SK-N-MC (cell line): ENCODE data around the gene ST8SIA5.

Experiments
- DNase-seq: peaks from one replicate; pipeline ENCODE4 v3.0.0-alpha.2; 2011; ENCODE audit warnings: low read depth, low spot score
- H3K27ac ChIP-seq: fragments of 200-600 bp; sonication (generic); 2 replicates; pipeline ENCODE4 v1.5.1; 2016; ENCODE audit warnings: mixed run types
- H3K36me3 ChIP-seq: fragments of 200-600 bp; sonication (generic); 2 replicates; pipeline ENCODE4 v1.6.1; 2017; ENCODE audit warnings: antibody characterized with exemption, low read length, mixed read lengths; ENCODE audit not compliant: insufficient read depth
- H3K4me3 ChIP-seq: fragments of 200-600 bp; sonication (generic); 2 replicates; pipeline ENCODE4 v1.5.1; 2016
- H3K9ac ChIP-seq: fragments of 200-600 bp; sonication (generic); 2 replicates; pipeline ENCODE4 v1.8.0; 2017; ENCODE audit warnings: mixed run types, mixed read lengths; ENCODE audit not compliant: insufficient read length
- H3K9me3 ChIP-seq: fragments of 200-600 bp; sonication (generic); 2 replicates; pipeline ENCODE4 v1.6.1; 2017; ENCODE audit warnings: low read depth, mild to moderate bottlenecking, antibody characterized with exemption, low read length, moderate library complexity, mixed read lengths
- EZH2 ChIP-seq: fragments of 200-600 bp; sonication (generic); IDR thresholded peaks from one replicate; pipeline ENCODE4 v1.6.1; 2017; ENCODE audit warnings: antibody characterized with exemption
- FOXP2 ChIP-seq: optimal IDR thresholded peaks from 2 replicates; pipeline ENCODE3; 2011; ENCODE audit warnings: mild to moderate bottlenecking, moderate library complexity; ENCODE audit not compliant: insufficient read depth; ENCODE audit errors: extremely low read length, control extremely low read depth
- POLR2AphosphoS5 ChIP-seq: IDR thresholded peaks from 2 replicates; pipeline ENCODE4 v1.6.1; 2012; ENCODE audit warnings: mild to moderate bottlenecking, low read depth, low read length, borderline replicate concordance

Gene ST8SIA5

DNA sequence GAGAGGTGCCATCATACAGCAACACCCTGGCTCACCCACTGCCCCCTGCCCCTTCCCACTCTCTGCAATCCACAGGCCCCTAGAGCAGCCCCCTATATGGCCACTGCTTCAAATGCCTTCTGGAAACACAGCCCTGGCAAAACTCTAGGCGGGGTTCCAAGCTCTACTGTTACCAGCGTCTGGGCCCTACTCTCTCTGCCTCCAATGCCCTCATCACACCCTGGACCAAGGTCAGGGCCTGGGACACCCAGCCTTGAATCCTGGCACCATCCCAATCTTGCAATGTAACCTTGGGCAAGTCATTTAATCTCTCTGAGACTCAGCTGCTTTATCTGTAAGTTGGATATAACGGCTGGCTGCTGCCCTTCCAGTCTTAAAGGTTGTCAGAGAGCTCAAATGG lies 60.6 kb downstream of the ST8SIA5 start:
- Histone ChIP-seq H3K36me3 (no peaks in the 10 kb centered on the region), H3K9ac (no peak overlapping the region), H3K27ac (no peak overlapping the region), H3K9me3 (no peaks in the 10 kb centered on the region), H3K4me3 (no peak overlapping the region)
- no peak for TF ChIP-seq POLR2AphosphoS5
- no peak for TF ChIP-seq FOXP2
- TF ChIP-seq EZH2, result no peak
- no peak for DNase-seq

DNA sequence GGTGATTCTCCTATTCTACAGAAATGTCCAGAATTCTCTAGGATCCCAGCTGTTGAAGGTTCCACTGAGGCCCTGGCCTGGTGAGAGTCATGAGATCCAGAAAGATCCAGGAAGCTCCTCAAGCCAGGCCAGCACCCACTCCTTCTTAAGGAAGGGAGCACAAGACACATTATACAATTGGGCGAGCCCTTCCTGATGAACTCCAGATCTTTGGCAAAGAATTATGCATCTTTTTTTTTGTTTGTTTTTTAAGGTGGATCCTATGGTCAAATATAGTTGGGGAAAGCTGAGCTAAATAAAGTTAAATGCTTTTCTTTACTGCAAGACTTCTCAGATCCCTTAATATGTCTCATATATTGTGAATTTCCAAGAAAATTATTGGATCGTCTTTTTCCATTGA lies 62.9 kb downstream of the ST8SIA5 start:
- Histone ChIP-seq H3K4me3 (no peak overlapping the region), H3K9me3 (no peaks in the 10 kb centered on the region), H3K27ac (no peak overlapping the region), H3K9ac (no peak overlapping the region), H3K36me3 (no peaks in the 10 kb centered on the region)
- TF ChIP-seq FOXP2 (no peak), POLR2AphosphoS5 (no peak), EZH2 (no peak)
- no peak for DNase-seq

DNA sequence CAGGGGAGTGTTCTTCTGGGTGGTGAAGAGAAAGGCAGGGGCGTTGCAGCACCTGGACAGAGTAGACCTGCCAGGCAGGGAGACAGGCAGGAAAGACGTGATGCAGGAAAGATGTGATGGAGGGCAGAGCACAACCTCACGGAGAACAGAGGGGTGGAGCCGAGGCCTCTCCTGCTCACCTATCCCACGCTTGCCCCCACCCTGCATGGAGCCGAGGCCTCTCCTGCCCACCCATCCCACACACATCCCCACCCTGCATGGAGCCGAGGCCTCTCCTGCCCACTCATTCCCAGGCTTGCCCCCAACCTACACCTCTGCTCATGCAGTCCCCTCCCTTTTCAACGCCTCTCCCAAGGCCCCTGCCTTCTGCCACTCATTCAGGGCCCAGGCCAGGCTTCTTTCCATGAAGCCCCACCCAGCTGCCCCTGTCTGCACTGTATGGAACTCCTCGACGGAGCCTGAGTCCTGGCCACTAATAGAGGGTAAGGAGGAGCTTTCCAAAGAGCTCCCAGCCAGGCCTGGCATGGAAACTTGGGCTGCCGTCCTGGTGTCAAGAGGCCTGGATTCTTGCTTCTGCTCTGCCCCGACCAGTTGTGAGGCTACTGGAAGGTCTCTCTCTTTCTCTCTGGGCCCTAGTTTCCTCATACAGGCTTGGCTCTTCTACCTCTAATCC lies 67.9 kb downstream of the ST8SIA5 start:
- no peak for DNase-seq

DNA sequence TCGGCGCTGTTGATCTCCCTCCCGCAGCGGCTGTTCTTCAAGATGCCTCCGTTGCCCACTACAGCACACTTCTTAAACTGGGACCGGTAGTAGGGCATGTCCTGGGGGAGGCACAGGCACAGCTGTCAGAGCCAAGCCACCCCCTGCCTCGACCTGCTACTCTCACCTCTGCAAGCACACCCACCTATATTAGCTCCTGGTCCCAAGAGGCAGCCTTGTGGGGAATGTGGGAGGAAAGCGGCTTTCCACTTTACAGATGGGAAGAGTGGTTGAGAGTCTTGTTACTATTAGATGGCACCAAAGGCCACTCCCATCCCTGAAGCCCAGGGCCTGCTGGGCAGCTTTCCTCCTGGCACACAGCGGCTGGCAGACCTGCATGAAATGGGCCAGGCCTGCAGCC lies 70.7 kb downstream of the ST8SIA5 start:
- TF ChIP-seq POLR2AphosphoS5, result no peak
- no peak for TF ChIP-seq FOXP2
- no peak for TF ChIP-seq EZH2

More for the DNA sequence above, 67.9 kb downstream of the ST8SIA5 start:
- Histone ChIP-seq H3K36me3 (no peaks in the 10 kb centered on the region), H3K9ac (no peak overlapping the region), H3K27ac (no peak overlapping the region), H3K4me3 (no peak overlapping the region), H3K9me3 (no peaks in the 10 kb centered on the region)
- TF ChIP-seq POLR2AphosphoS5 (no peak), FOXP2 (no peak), EZH2 (no peak)

DNA sequence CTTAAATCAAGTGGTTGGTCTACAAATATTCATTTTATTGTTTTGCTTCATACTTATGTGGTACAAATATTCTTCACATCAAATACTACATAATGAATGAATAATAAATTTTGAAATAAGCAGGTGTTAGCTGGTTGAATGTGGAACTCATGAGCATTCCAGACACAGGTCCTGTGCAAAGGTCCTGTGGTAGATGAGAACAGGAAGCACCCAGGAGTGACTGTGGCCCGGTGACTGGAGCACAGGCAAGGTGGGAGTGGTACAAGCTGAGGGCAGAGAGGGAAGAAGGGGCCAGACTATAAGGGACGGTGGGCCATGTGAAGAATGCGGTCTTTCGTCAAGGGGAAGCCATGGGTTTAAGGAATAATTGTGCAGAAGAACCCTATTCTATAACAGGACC lies 73.6 kb downstream of the ST8SIA5 start:
- TF ChIP-seq POLR2AphosphoS5 (no peak), EZH2 (no peak), FOXP2 (no peak)

More for the DNA sequence above, 70.7 kb downstream of the ST8SIA5 start:
- Histone ChIP-seq H3K36me3 (no peaks in the 10 kb centered on the region), H3K9ac (no peak overlapping the region), H3K4me3 (no peak overlapping the region), H3K27ac (no peak overlapping the region), H3K9me3 (no peaks in the 10 kb centered on the region)
- DNase-seq, result no peak

DNA sequence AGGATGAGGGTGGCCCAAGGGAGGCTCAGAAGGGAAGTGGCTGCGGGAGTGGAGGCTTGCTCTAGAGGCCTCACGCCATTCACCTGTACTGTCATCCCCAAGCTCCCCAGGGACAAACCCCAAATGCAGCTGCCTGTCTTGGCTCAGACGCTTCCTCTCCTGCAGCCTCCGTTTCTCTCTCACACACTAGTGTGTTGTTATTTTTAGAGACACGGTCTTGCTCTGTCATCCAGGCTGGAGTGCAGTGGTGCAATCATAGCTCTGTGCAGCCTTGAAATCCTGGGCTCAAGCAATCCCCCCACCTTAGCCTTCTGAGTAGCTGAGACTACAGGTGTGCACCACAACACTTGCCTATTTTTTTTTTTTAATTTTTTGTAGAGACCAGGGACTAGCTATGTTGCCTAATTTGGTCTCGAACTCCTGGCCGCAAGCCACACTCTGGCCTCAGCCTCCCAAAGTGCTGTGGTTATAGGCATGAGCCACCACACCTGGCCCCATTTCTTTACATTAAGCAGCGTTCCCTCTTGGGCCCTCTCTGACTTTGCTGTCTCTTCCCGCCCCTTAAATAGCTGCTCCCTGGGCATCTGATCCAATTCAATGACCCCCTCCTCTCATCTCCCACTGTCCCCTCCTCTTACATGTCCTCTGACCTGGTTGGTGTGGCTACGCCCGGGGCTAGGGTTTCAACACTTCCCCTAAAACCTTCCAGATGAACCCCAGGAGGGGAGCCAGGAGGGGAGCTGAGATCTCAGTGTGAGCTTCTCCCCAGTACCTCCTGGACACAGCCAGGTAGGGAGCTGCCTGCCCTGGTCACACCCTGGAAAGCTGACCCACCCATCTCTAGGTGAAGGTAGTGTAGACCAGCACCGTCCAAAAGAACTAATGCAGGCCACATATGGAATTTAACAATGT lies 75.8 kb downstream of the ST8SIA5 start:
- TF ChIP-seq EZH2, result no peak
- no peak for TF ChIP-seq FOXP2
- TF ChIP-seq POLR2AphosphoS5, result no peak
- no peak overlapping the region for H3K27ac ChIP-seq
- H3K9ac ChIP-seq, result no peak overlapping the region
- no peak overlapping the region for H3K4me3 ChIP-seq
- DNase-seq, result no peak
- no peaks in the 10 kb centered on the region for H3K36me3 ChIP-seq
- H3K9me3 ChIP-seq, result no peaks in the 10 kb centered on the region

More for the DNA sequence above, 73.6 kb downstream of the ST8SIA5 start:
- H3K4me3 ChIP-seq, result no peak overlapping the region
- no peaks in the 10 kb centered on the region for H3K36me3 ChIP-seq
- no peaks in the 10 kb centered on the region for H3K9me3 ChIP-seq
- no peak for DNase-seq
- no peak overlapping the region for H3K9ac ChIP-seq
- no peak overlapping the region for H3K27ac ChIP-seq

DNA sequence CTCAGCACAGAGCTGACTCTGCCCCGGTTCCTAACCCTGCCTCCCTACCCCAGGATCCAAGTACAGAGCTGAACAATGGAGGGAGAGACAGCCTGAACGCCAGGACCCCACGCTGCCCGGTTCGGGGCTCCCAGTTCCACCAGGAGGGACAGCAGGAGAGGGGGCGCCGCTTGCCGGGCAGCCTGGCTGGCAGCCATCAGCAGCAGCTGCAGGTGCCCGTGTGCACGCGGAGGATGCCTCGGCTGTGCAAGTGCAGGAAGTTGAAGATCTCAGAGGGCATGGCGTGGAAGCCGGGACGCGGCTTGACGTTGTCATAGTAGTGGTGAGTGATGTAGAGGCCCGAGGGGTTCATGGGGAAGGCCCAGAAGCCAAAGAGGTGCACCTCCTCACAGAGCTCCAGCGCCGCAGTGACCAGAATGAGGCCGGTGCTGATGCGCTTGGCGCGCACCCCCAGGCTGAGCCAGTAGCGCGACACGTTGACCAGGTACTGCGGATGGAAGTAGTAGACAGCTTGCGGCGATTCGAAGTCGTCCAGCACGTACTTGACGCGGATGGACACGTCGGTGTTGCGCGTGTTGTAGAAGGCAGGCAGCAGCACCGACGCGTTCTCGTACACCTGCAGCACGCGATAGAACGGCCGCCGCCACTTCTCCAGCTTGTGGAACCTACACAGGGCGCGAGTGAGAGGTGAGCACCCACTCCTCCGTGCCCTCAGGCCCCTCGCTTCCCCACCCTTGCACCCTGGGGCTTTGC lies 76.8 kb downstream of the ST8SIA5 start:
- DNase-seq, result no peak
- Histone ChIP-seq H3K27ac (no peak overlapping the region), H3K9ac (no peak overlapping the region), H3K9me3 (no peaks in the 10 kb centered on the region), H3K36me3 (no peaks in the 10 kb centered on the region), H3K4me3 (no peak overlapping the region)
- TF ChIP-seq FOXP2 (no peak), EZH2 (no peak), POLR2AphosphoS5 (no peak)
